OCI-LY3 (cell line): Measurements from ENCODE around the gene EHBP1L1.

Source experiments
- EZH2phosphoT487 ChIP-seq: fragments of 200-600 bp; shearing (Covaris generic); IDR thresholded peaks from 2 replicates; pipeline ENCODE4 v1.6.1; 2018; ENCODE audit warnings: antibody characterized with exemption, mixed run types, low read depth
- TF ChIP-seq, protein P1 (sequence below): fragments of 200-600, 300-600 bp; sonication (generic); IDR thresholded peaks from 2 replicates; pipeline ENCODE4 v1.5.1; 2014; ENCODE audit warnings: antibody characterized with exemption, low read length, low read depth

DNA sequence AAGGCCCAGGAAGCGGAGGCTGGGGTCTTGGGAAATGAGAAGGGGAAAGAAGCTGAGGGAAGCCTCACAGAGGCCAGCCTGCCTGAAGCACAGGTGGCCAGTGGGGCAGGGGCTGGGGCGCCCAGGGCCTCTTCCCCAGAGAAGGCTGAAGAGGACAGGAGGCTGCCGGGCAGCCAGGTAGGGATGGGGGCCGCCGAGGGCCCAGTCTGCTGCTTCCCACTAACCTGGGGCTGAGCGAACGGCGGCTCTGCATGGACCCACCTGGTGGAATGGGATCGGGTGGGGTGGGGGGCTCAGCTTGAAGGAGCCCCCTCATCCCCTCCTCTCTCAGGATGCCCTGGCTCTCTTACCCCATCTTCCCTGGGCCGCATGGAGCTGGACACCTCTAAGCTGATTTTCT is 7.7 kb downstream of the EHBP1L1 start:
- TF ChIP-seq, protein P1, sequence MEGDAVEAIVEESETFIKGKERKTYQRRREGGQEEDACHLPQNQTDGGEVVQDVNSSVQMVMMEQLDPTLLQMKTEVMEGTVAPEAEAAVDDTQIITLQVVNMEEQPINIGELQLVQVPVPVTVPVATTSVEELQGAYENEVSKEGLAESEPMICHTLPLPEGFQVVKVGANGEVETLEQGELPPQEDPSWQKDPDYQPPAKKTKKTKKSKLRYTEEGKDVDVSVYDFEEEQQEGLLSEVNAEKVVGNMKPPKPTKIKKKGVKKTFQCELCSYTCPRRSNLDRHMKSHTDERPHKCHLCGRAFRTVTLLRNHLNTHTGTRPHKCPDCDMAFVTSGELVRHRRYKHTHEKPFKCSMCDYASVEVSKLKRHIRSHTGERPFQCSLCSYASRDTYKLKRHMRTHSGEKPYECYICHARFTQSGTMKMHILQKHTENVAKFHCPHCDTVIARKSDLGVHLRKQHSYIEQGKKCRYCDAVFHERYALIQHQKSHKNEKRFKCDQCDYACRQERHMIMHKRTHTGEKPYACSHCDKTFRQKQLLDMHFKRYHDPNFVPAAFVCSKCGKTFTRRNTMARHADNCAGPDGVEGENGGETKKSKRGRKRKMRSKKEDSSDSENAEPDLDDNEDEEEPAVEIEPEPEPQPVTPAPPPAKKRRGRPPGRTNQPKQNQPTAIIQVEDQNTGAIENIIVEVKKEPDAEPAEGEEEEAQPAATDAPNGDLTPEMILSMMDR: no peak
- no peak for TF ChIP-seq EZH2phosphoT487
